22Rv1 (cell line): ENCODE measurements around the gene TNFRSF21.
"Not testable (repeated sequence)": the region's sequence is repeated elsewhere in the genome, so short reads cannot be mapped to it uniquely, and the experiment has no call there.

Experiments
- CTCF ChIP-seq: fragments of 450-650 bp; IDR thresholded peaks from 2 replicates; pipeline ENCODE4 v1.5.1; 2017; ENCODE audit warnings: mild to moderate bottlenecking
- ZFX ChIP-seq: fragments of 450-650 bp; IDR thresholded peaks from 2 replicates; pipeline ENCODE4 v1.6.1; 2017; ENCODE audit warnings: antibody characterized with exemption, borderline replicate concordance

GRCh38 chr6:47315181-47315580 is 5.5 kb upstream of the TNFRSF21 start:
- TF ChIP-seq CTCF, ZFX: not testable (repeated sequence)
